ENCODE results near the gene XPR1.
A peak's percentile ranks its signal among the peaks of the same experiment; 100 is the strongest.

The XPR1 gene

GRCh38 chr1:180836449-180836848 is 204.6 kb downstream of the XPR1 start:
- DNase-seq (ENCODE audit: low read depth, low spot score) = no peak
- in situ Hi-C loops (cut with HindIII; ENCODE audit: low sequenced_read_pairs) = no loop called here
- TF ChIP-seq, protein P1, sequence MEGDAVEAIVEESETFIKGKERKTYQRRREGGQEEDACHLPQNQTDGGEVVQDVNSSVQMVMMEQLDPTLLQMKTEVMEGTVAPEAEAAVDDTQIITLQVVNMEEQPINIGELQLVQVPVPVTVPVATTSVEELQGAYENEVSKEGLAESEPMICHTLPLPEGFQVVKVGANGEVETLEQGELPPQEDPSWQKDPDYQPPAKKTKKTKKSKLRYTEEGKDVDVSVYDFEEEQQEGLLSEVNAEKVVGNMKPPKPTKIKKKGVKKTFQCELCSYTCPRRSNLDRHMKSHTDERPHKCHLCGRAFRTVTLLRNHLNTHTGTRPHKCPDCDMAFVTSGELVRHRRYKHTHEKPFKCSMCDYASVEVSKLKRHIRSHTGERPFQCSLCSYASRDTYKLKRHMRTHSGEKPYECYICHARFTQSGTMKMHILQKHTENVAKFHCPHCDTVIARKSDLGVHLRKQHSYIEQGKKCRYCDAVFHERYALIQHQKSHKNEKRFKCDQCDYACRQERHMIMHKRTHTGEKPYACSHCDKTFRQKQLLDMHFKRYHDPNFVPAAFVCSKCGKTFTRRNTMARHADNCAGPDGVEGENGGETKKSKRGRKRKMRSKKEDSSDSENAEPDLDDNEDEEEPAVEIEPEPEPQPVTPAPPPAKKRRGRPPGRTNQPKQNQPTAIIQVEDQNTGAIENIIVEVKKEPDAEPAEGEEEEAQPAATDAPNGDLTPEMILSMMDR (IDR thresholded peaks at IDR 0.05; ENCODE audit: low read depth, low read length) = no peak

GRCh38 chr1:180837020-180837419 is 205.2 kb downstream of the XPR1 start:
- H3K4me3 ChIP-seq (ENCODE audit: low read depth, low read length) = no peak overlapping the region
- in situ Hi-C loops (cut with HindIII; ENCODE audit: low sequenced_read_pairs) = no loop called here
- peak; percentile 48 for DNase-seq (ENCODE audit: low read depth, low spot score)
- TF ChIP-seq, protein P1 (IDR thresholded peaks at IDR 0.05; ENCODE audit: low read depth, low read length) = no peak

More at GRCh38 chr1:180836449-180836848, 204.6 kb downstream of the XPR1 start:
- H3K4me3 ChIP-seq (ENCODE audit: low read depth, low read length) = no peak overlapping the region

- TF ChIP-seq, protein P1 (IDR thresholded peaks at IDR 0.05; ENCODE audit: low read depth, low read length) = no peak
- DNase-seq (ENCODE audit: low read depth, low spot score) = no peak
- H3K4me3 ChIP-seq (ENCODE audit: low read depth, low read length) = no peak overlapping the region
- in situ Hi-C loops (cut with HindIII; ENCODE audit: low sequenced_read_pairs) = no loop called here
These were observed 206.7 kb downstream of the XPR1 start for GRCh38 chr1:180838535-180838934.

- in situ Hi-C loops (cut with HindIII; ENCODE audit: low sequenced_read_pairs) = no loop called here
- H3K4me3 ChIP-seq (ENCODE audit: low read depth, low read length) = no peak overlapping the region
- no peak for DNase-seq (ENCODE audit: low read depth, low spot score)
- TF ChIP-seq, protein P1 (IDR thresholded peaks at IDR 0.05; ENCODE audit: low read depth, low read length) = no peak
These were observed 207.7 kb downstream of the XPR1 start for GRCh38 chr1:180839547-180839946.

DNA sequence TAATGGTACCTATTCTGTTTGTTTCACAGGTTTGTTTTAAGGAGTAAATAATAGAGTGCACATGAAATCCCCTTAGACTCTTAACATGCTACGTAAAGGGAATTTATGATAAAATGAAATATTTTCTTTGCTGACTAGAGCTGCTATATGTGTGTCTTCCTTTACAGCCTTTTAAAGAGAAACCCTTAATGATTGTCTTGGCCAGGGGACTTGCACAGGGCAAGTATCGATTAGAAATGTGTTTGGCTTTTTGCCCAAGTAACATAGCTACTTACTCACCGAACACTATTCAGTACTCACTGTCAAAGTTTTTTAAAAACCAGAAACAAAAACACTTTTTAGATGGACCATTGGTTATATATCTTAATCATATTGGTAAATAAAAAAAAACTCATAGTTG is 209.6 kb downstream of the XPR1 start:
- in situ Hi-C loops (cut with HindIII; ENCODE audit: low sequenced_read_pairs) = no loop called here
- DNase-seq (ENCODE audit: low read depth, low spot score) = peak; percentile 16
- H3K4me3 ChIP-seq (ENCODE audit: low read depth, low read length) = no peak overlapping the region
- TF ChIP-seq, protein P1 (IDR thresholded peaks at IDR 0.05; ENCODE audit: low read depth, low read length) = no peak

DNA sequence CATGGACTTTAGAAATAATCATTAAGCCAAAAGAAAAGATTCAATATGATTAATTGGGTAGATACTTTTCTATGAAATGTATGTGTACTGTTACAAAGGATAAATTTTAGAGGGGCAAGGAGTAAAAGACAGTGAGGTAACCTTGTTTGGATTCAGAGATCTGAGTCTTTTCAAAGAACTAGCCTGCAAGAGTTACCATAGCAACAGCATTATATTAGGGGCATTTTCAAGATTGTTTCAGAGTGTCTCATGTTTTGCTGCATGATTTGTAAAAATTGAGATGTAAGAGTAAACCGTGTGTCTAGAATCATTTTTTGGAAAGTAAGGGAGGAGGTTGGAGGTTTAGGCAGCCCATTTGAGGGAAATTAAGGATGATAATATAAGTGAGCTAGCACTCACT is 210.2 kb downstream of the XPR1 start:
- TF ChIP-seq, protein P1 (IDR thresholded peaks at IDR 0.05; ENCODE audit: low read depth, low read length) = no peak
- in situ Hi-C loops (cut with HindIII; ENCODE audit: low sequenced_read_pairs) = no loop called here
- DNase-seq (ENCODE audit: low read depth, low spot score) = peak; percentile 83
- H3K4me3 ChIP-seq (ENCODE audit: low read depth, low read length) = no peak overlapping the region
